Caco-2 (cell line): Measurements from ENCODE around the gene GSDMA. TPM values are rescaled to one million over a fixed set of nuclear protein-coding genes. Genes with fewer than 3 reads are reported as not detected.

ENCODE experiments used
- BruUV-seq: library from RNA; stranded (reverse); fragments of 400-500 nt; replicated peaks from 2 replicates; lab custom pipeline; 2021; lab: Mats Ljungman, UMichigan
- CTCF ChIA-PET: fragments of 300-600 bp; sonication (Branson Sonifier 250); formaldehyde crosslinking; loops from one replicate; lab custom pipeline; 2022; ENCODE audit warnings: antibody characterized with exemption; lab: Charles Lee
- POLR2A ChIA-PET: fragments of 300-600 bp; sonication (Branson Sonifier 250); formaldehyde crosslinking; loops from one replicate; lab custom pipeline; 2022; ENCODE audit warnings: antibody characterized with exemption; lab: Charles Lee
- DNase-seq, 2 experiments: peaks; one replicate each; pipeline versions ENCODE4 v3.0.0 to v3.0.0-alpha.2; 2020 to 2022
- H3K27me3 ChIP-seq: replicated peaks from 2 replicates; pipeline ENCODE4 v1.6.0; 2011; ENCODE audit warnings: low read length; ENCODE audit not compliant: control insufficient read depth, insufficient read depth
- H3K36me3 ChIP-seq: 2 replicates; pipeline ENCODE4 v1.5.1; 2011; ENCODE audit warnings: low read length; ENCODE audit not compliant: control insufficient read depth, insufficient read depth
- H3K4me1 ChIP-seq: fragments of 250-450 bp; sonication (Bioruptor Pico); 2 replicates; pipeline ENCODE4 v1.5.1; 2020; ENCODE audit warnings: mild to moderate bottlenecking
- H3K4me3 ChIP-seq: 2 replicates; pipeline ENCODE4 v1.5.1; 2011; ENCODE audit warnings: low read depth, mild to moderate bottlenecking, control low read depth, low read length
- H3K9me3 ChIP-seq: fragments of 250-450 bp; sonication (Bioruptor Pico); 2 replicates; pipeline ENCODE4 v1.5.1; 2020; ENCODE audit warnings: mild to moderate bottlenecking, moderate library complexity
- H3K27ac Mint-ChIP-seq: one replicate; pipeline ENCODE4 v1.8.0; 2022; ENCODE audit warnings: mixed read lengths; ENCODE audit not compliant: unreplicated experiment
- H3K27me3 Mint-ChIP-seq: one replicate; pipeline ENCODE4 v1.8.0; 2022; ENCODE audit warnings: mixed read lengths; ENCODE audit not compliant: insufficient read depth, unreplicated experiment
- H3K36me3 Mint-ChIP-seq: one replicate; pipeline ENCODE4 v1.8.0; 2022; ENCODE audit warnings: mild to moderate bottlenecking, mixed read lengths; ENCODE audit not compliant: insufficient read depth, unreplicated experiment
- H3K4me1 Mint-ChIP-seq: one replicate; pipeline ENCODE4 v1.8.0; 2022; ENCODE audit warnings: low read depth, mixed read lengths; ENCODE audit not compliant: unreplicated experiment
- H3K4me3 Mint-ChIP-seq: one replicate; pipeline ENCODE4 v1.8.0; 2022; ENCODE audit warnings: mild to moderate bottlenecking, moderate library complexity, mixed read lengths; ENCODE audit not compliant: unreplicated experiment
- H3K9me3 Mint-ChIP-seq: one replicate; pipeline ENCODE4 v1.8.0; 2022; ENCODE audit warnings: mixed read lengths; ENCODE audit not compliant: unreplicated experiment
- intact Hi-C: fragments of 100-400 bp; cut with micrococcal nuclease; formaldehyde crosslinking; loops from one replicate; pipeline ENCODE4 v1.10.0; 2022; ENCODE audit not compliant: unreplicated experiment
- total RNA-seq: library from RNA; stranded (reverse); gene quantifications from 2 replicates; pipeline ENCODE4 v1.2.3, GENCODE V29; 2022
- TF ChIP-seq, protein P1 (sequence below), 2 experiments: fragments of 200-600 bp in 1 of 2; IDR thresholded peaks; 1 replicate in 1 of 2; 2 replicates in 1 of 2; pipeline versions ENCODE4 v1.5.1 to v1.8.0; 2011 to 2022; ENCODE audit warnings: antibody characterized with exemption in 1 of 2, control low read depth in 1 of 2, inconsistent platforms in 1 of 2, low read depth in 1 of 2, low read length in 1 of 2, mild to moderate bottlenecking in 1 of 2, moderate library complexity in 1 of 2; ENCODE audit not compliant: insufficient read depth in 1 of 2, severe bottlenecking in 1 of 2, unreplicated experiment in 1 of 2

The GSDMA gene
- total RNA-seq, 1 experiment from 2014 or later: not detected

GRCh38 chr17:39995438-39995837 is 32.6 kb downstream of the GSDMA start:
- H3K27me3 ChIP-seq: no peaks in the 10 kb centered on the region
- peaks cover 67% of the 10 kb centered on the region for H3K36me3 Mint-ChIP-seq
- no peaks in the 10 kb centered on the region; the same call in 1 of the 2 replicates for H3K36me3 ChIP-seq
- intact Hi-C loops: no loop called here
- no peaks in the 10 kb centered on the region for H3K4me1 ChIP-seq
- ChIA-PET CTCF (no interaction called here), POLR2A (no interaction called here)
- no TSS peak for BruUV-seq
- DNase-seq: no peak
- no peak overlapping the region for H3K4me3 ChIP-seq
- no peaks in the 10 kb centered on the region for H3K9me3 ChIP-seq
- TF ChIP-seq, protein P1, sequence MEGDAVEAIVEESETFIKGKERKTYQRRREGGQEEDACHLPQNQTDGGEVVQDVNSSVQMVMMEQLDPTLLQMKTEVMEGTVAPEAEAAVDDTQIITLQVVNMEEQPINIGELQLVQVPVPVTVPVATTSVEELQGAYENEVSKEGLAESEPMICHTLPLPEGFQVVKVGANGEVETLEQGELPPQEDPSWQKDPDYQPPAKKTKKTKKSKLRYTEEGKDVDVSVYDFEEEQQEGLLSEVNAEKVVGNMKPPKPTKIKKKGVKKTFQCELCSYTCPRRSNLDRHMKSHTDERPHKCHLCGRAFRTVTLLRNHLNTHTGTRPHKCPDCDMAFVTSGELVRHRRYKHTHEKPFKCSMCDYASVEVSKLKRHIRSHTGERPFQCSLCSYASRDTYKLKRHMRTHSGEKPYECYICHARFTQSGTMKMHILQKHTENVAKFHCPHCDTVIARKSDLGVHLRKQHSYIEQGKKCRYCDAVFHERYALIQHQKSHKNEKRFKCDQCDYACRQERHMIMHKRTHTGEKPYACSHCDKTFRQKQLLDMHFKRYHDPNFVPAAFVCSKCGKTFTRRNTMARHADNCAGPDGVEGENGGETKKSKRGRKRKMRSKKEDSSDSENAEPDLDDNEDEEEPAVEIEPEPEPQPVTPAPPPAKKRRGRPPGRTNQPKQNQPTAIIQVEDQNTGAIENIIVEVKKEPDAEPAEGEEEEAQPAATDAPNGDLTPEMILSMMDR (IDR thresholded peaks at IDR 0.05; ENCODE audit: insufficient read depth in 1 of 2, low read depth in 1 of 2, low read length in 1 of 2, severe bottlenecking in 1 of 2, unreplicated experiment in 1 of 2): no peak
- H3K4me3 Mint-ChIP-seq: no peak overlapping the region
- no peak overlapping the region for H3K27ac Mint-ChIP-seq
- no peaks in the 10 kb centered on the region for H3K4me1 Mint-ChIP-seq
- no peaks in the 10 kb centered on the region for H3K9me3 Mint-ChIP-seq
- no peaks in the 10 kb centered on the region for H3K27me3 Mint-ChIP-seq

DNA sequence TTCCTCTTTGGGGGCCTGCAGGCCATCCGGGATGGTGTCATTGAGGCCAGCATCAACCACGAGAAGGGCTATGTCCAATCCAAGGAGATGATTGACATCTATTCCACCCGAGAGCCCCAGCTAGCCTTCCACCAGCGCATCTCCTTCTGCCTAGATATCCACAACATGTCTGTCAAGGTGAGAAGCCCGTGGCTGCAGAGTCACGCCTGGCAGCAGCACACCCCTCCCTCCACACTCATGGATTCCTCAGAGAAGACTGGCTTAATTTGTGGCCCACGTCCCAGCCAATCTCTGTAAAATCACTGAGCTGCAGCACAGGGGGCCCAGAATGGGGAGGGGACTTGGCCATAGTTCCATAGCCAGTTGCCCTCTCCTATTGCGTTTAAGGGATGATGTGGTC is 33.4 kb downstream of the GSDMA start:
- intact Hi-C loops: no loop called here
- H3K4me3 ChIP-seq: no peak overlapping the region
- no peaks in the 10 kb centered on the region; the same call in 1 of the 2 replicates for H3K36me3 ChIP-seq
- peaks cover 61% of the 10 kb centered on the region for H3K36me3 Mint-ChIP-seq
- no peaks in the 10 kb centered on the region for H3K9me3 Mint-ChIP-seq
- no peak for DNase-seq
- ChIA-PET CTCF (no interaction called here), POLR2A (interaction anchor here (0.6 kb wide), 1 partner anchor 39 kb away, joined by 4 read pairs; no protein-coding TSS in a partner anchor)
- H3K27ac Mint-ChIP-seq: no peak overlapping the region
- no peaks in the 10 kb centered on the region for H3K27me3 ChIP-seq
- BruUV-seq: no TSS peak
- H3K4me1 Mint-ChIP-seq: no peaks in the 10 kb centered on the region
- no peak overlapping the region for H3K4me3 Mint-ChIP-seq
- no peaks in the 10 kb centered on the region for H3K27me3 Mint-ChIP-seq
- no peaks in the 10 kb centered on the region for H3K4me1 ChIP-seq
- TF ChIP-seq, protein P1 (IDR thresholded peaks at IDR 0.05; ENCODE audit: insufficient read depth in 1 of 2, low read depth in 1 of 2, low read length in 1 of 2, severe bottlenecking in 1 of 2, unreplicated experiment in 1 of 2): no peak
- no peaks in the 10 kb centered on the region for H3K9me3 ChIP-seq

DNA sequence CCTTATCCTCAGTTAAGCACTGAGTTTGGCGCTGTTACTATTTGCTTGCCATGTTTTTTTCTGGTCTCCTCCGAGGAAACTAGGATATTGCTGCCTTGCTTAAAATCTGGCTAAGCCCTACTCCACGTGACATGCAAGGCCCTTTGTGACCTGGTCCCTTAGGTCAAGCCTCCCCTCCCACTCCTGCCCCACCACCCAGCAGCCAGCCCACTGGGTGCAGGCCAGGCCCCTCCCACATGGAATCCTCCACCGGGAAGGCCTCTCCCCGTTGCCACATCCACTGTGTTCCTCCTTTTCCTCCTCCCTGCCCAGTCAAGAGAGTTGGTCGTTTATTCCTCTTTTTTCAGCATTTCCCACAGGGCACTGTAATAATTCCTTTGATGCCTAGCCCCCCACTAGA is 34.0 kb downstream of the GSDMA start:
- DNase-seq: no peak
- Mint-ChIP-seq H3K4me1 (no peaks in the 10 kb centered on the region), H3K9me3 (no peaks in the 10 kb centered on the region), H3K36me3 (peaks cover 56% of the 10 kb centered on the region), H3K27ac (no peak overlapping the region), H3K4me3 (no peak overlapping the region), H3K27me3 (no peaks in the 10 kb centered on the region)
- TF ChIP-seq, protein P1 (IDR thresholded peaks at IDR 0.05; ENCODE audit: insufficient read depth in 1 of 2, low read depth in 1 of 2, low read length in 1 of 2, severe bottlenecking in 1 of 2, unreplicated experiment in 1 of 2): no peak
- no peaks in the 10 kb centered on the region; the same call in 1 of the 2 replicates for H3K36me3 ChIP-seq
- CTCF ChIA-PET: interaction anchor here (0.6 kb wide), 1 partner anchor 328 kb away, joined by 4 read pairs; no protein-coding TSS in a partner anchor
- H3K9me3 ChIP-seq: no peaks in the 10 kb centered on the region
- no TSS peak for BruUV-seq
- no peaks in the 10 kb centered on the region for H3K4me1 ChIP-seq
- no peak overlapping the region for H3K4me3 ChIP-seq
- intact Hi-C loops: no loop called here
- POLR2A ChIA-PET: no interaction called here
- H3K27me3 ChIP-seq: no peaks in the 10 kb centered on the region
